Activated naive CD8-positive, alpha-beta T cell treated with anti-CD3 and anti-CD28 coated beads, Interleukin-2, amount 50 U/mL, for 16 hours (primary cell): ENCODE results near the gene OR4Q3.
"Not testable (repeated sequence)": the region's sequence is repeated elsewhere in the genome, so short reads cannot be mapped to it uniquely, and the experiment has no call there.

ENCODE experiments used
- DNase-seq: peaks from one replicate; pipeline ENCODE4 v3.0.0-alpha.2; 2020; ENCODE audit warnings: low read depth, low spot score

OR4Q3 gene

GRCh38 chr14:19743256-19743655, at the start of gene OR4Q3:
TSS of gene OR4Q3 (plus strand) at chr14:19743571.
- no peak for DNase-seq

GRCh38 chr14:19729359-19729758, 14.0 kb upstream of the OR4Q3 start:
- no peak for DNase-seq

- DNase-seq: no peak
Observed at GRCh38 chr14:19729763-19730162, 13.6 kb upstream of the OR4Q3 start.

- not testable (repeated sequence) for DNase-seq
Observed at GRCh38 chr14:19733893-19734292, 9.5 kb upstream of the OR4Q3 start.

DNA sequence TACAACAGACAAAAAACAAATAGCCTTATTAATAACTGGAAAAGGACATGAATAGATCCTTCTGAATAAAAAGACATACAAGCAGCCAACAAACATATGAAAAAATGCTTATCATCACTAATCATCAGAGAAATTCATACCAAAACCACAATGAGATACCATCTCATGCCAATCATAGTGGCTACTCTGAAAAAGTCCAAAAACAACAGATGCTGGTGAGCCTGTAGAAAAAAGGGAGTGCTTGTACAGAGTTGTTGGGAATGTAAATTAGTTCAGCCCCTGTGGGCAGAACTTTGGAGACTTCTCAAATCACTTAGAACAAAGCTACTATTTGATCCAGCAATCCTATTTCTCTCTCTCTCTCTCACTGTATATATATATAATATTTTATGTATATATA, 8.9 kb downstream of the OR4Q3 start:
- DNase-seq: not testable (repeated sequence)

GRCh38 chr14:19754172-19754571, 10.8 kb downstream of the OR4Q3 start:
- DNase-seq: no peak

- DNase-seq: not testable (repeated sequence)
Observed at GRCh38 chr14:19771491-19771890, 28.1 kb downstream of the OR4Q3 start.

GRCh38 chr14:19771895-19772430, 28.6 kb downstream of the OR4Q3 start:
- no peak for DNase-seq

DNA sequence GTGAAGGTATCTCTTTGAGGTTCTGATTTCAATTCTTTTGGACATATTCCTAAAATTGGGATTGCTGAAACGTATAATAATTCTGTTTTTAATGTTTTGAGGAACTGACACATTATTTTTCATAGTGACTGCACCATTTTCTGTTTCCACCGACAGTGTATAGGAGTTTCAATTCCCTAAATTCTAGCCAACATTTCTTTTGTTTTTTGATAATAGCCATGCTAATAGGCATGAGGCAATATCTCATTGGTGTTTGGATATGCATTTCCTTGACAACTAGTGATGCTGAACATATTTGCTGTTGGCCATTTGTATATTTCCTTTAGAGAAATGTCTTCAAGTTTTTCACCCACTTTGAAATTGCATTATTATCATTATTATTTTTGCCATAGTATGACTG, 29.1 kb downstream of the OR4Q3 start:
- DNase-seq: not testable (repeated sequence)

DNA sequence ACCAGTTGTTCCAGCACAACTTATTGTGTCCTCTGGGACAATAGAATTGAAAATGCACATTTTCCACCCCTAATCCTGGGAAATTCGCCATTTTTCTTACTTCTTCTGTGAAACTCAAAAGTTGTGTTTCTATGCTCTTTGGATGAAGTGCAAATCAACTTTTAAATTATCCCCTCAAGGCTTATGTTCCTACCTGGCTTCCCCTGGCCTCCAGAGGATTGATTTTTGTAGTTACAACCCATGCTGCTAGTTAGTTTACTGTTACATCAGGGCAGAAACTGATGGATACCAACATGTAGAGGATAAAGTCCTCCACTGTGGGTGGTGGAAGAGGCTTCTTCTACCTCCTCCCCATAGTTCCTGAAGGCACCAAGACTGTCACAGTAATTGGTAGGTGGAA, 29.8 kb downstream of the OR4Q3 start, which contains the start of gene OR4M1:
OR4M1 (plus strand) TSS at position 301 of the 400 bp plus-strand sequence. CDS start 6,819 bp downstream, outside the sequence.
- DNase-seq: not testable (repeated sequence)

- no peak for DNase-seq
Observed at GRCh38 chr14:19775587-19775986, 32.2 kb downstream of the OR4Q3 start.

DNA sequence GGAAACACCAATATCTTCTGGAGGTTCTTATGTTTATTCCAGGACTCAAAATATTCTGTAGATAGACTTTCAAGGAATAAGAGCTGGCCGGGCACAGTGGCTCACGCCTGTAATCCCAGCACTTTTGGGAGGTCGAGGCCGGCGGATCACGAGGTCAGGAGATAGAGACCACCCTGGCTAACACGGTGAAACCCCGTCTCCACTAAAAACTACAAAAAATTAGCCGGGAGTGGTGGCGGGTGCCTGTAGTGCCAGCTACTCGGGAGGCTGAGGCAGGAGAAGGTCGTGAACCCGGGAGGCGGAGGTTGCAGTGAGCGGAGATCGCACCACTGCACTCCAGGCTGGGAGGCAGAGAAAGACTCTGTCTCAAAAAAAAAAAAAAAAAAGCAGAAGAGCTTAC, 42.5 kb downstream of the OR4Q3 start:
- not testable (repeated sequence) for DNase-seq

GRCh38 chr14:19787318-19787717, 43.9 kb downstream of the OR4Q3 start:
- not testable (repeated sequence) for DNase-seq

DNA sequence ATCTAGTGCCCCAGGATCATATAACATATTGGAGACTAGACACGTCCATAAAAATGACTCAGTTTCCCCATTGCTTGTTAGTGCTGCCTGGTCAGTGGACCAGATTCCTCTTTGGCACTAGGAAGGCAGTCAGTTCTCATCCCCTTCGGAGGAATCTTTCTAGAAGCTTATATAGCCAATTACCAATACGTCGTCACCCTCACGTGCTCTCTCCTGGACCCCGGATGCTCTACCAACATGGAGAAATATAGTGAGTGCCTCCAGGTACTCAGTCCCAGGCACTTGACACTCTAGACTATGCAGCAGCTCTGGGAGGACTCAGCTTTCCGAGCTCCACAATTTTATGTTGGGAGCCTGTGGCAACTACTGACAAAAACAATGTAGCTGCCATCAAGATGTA, 44.8 kb downstream of the OR4Q3 start:
- DNase-seq: not testable (repeated sequence)

DNA sequence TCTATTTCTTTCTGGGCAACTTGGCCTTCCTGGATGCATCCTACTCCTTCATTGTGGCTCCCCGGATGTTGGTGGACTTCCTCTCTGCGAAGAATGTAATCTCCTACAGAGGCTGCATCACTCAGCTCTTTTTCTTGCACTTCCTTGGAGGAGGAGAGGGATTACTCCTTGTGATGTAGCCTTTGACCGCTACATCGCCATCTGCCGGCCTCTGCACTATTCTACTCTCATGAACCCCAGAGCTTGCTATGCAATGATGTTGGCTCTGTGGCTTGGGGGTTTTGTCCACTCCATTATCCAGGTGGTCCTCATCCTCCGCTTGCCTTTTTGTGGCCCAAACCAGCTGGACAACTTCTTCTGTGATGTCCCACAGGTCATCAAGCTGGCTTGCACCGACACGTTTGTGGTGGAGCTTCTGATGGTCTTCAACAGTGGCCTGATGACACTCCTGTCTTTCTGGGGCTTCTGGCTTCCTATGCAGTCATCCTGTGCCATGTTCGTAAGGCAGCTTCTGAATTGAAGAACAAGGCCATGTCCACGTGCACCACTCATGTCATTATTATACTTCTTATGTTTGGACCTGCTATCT, 53.2 kb downstream of the OR4Q3 start:
- not testable (repeated sequence) for DNase-seq
